Uterus (tissue), 4 donors: ENCODE measurements around the gene DCAF5. TPM values are rescaled to one million over a fixed set of nuclear protein-coding genes. Genes with fewer than 3 reads are reported as not detected.

Source experiments
- DNase-seq, 2 donors: peaks; one replicate each; pipeline ENCODE4 v3.0.0-alpha.2; 2019 to 2020
- H3K27ac ChIP-seq, 2 donors: fragments of 200-600 bp; sonication (generic); 1 replicate in 1 of 2; 2 replicates in 1 of 2; pipeline ENCODE4 v1.5.1; 2016 to 2018
- H3K27me3 ChIP-seq, 2 donors: fragments of 200-600 bp; sonication (generic); one replicate each; pipeline ENCODE4 v1.5.1; 2018 to 2019; ENCODE audit warnings: control low read depth in 1 of 2
- H3K36me3 ChIP-seq, 2 donors: fragments of 200-600 bp; sonication (generic); one replicate each; pipeline ENCODE4 v1.5.1; 2019; ENCODE audit warnings: control low read depth in 1 of 2
- H3K4me1 ChIP-seq, 2 donors: fragments of 200-600 bp; sonication (generic); one replicate each; pipeline ENCODE4 v1.5.1; 2018 to 2019; ENCODE audit warnings: control low read depth in 1 of 2
- H3K4me3 ChIP-seq, 2 donors: fragments of 200-600 bp; sonication (generic); 1 replicate in 1 of 2; 2 replicates in 1 of 2; pipeline ENCODE4 v1.5.1; 2018 to 2019; ENCODE audit warnings: mild to moderate bottlenecking in 1 of 2
- H3K9me3 ChIP-seq, 2 donors: fragments of 200-600 bp; sonication (generic); one replicate each; pipeline ENCODE4 v1.5.1; 2019; ENCODE audit warnings: control low read depth in 1 of 2
- POLR2A ChIP-seq, 2 donors: fragments of 450-650 bp; IDR thresholded peaks; one replicate each; pipeline ENCODE4 v1.6.1; 2016; ENCODE audit warnings: antibody characterized with exemption in 2 of 2, mild to moderate bottlenecking in 1 of 2, moderate library complexity in 1 of 2
- intact Hi-C: fragments of 100-400 bp; cut with DNase I; formaldehyde crosslinking; loops from one replicate; pipeline ENCODE4 v1.15.1; 2023; ENCODE audit warnings: low total_unique reads
- total RNA-seq, 4 donors: library from RNA; depleted of rRNA in 3 of 4; stranded (reverse); fragments of >200 nt in 3 of 4; gene quantifications; one replicate each; pipeline versions ENCODE4 v1.1.0 to v1.2.4, GENCODE V29; 2014 to 2023
- TF ChIP-seq, protein P1 (sequence below), 4 experiments: fragments of 200-600 bp in 2 of 4; fragments of 450-650 bp in 2 of 4; sonication (generic) in 2 of 4; IDR thresholded peaks; one replicate each; pipeline ENCODE4 v1.5.1; 2016 to 2019; ENCODE audit warnings: antibody characterized with exemption in 4 of 4, mild to moderate bottlenecking in 2 of 4, moderate library complexity in 1 of 4
- donor health status: DM: yes; HTN: yes; CAD: no.

DCAF5 gene
- total RNA-seq, 4 donors from 2014 or later, result 32.2 to 68.5 (median 60.0) TPM

DNA sequence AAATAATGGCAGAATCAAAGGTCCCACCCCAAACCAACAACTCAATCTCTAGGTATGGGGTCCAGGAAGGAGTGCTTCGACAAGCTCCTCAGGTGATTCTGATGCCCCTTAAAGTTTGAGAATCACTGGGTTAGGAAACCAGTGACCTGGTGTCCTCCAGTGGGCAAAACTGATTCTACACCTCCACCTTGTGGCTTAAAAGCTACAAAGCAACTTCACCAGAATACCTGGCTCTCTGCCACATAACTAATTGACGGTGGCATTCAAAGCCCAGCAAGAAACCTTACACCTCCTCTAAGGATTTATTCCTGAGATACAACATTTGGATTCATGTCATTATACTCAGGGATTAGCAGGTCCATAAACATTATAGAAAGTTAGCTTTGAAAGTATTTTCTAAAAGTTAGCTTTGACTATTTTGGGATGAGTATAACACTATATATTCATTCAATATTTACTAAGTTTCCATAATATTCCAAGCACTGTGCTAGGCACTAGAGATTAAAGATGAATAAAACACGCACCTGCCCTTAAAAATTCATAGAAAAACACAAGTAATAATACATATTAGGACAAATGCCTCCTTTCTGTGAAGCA, 45.4 kb downstream of the DCAF5 start:
- TF ChIP-seq, protein P1, sequence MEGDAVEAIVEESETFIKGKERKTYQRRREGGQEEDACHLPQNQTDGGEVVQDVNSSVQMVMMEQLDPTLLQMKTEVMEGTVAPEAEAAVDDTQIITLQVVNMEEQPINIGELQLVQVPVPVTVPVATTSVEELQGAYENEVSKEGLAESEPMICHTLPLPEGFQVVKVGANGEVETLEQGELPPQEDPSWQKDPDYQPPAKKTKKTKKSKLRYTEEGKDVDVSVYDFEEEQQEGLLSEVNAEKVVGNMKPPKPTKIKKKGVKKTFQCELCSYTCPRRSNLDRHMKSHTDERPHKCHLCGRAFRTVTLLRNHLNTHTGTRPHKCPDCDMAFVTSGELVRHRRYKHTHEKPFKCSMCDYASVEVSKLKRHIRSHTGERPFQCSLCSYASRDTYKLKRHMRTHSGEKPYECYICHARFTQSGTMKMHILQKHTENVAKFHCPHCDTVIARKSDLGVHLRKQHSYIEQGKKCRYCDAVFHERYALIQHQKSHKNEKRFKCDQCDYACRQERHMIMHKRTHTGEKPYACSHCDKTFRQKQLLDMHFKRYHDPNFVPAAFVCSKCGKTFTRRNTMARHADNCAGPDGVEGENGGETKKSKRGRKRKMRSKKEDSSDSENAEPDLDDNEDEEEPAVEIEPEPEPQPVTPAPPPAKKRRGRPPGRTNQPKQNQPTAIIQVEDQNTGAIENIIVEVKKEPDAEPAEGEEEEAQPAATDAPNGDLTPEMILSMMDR (IDR thresholded peaks at IDR 0.05), result peak; percentile 52 to 90 (median 70)
- TF ChIP-seq POLR2A (IDR thresholded peaks at IDR 0.05), result no peak
- no peak overlapping the region for H3K4me3 ChIP-seq
- no peaks in the 10 kb centered on the region for H3K36me3 ChIP-seq
- no peaks in the 10 kb centered on the region for H3K9me3 ChIP-seq
- no peak overlapping the region for H3K27ac ChIP-seq
- no peaks in the 10 kb centered on the region for H3K4me1 ChIP-seq
- no peaks in the 10 kb centered on the region for H3K27me3 ChIP-seq
- intact Hi-C loops, result loop anchor here (5.0 to 10.0 kb wide), 2 partner anchors 195 to 243 kb away; no protein-coding TSS in a partner anchor
- DNase-seq, result peak; percentile 30 to 56

DNA sequence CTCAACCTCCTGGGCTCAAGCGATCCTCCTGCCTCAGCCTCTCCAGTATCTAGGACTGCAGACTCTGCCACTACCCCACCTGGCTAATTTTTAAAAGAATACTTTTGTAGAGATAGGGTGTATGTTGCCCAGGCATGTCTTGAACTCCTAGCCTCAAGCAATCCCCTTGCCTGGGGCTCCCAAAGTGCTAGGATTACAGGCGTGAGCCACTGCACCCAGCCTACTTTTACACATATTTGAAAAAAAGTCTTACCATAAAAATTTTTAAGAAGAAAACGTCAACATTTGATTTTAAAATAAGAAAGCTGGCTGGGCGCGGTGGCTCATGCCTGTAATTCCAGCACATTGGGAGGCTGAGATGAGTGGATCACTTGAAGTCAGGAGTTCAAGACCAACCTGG, 46.5 kb downstream of the DCAF5 start:
- DNase-seq, result no peak
- Histone ChIP-seq H3K4me1 (no peaks in the 10 kb centered on the region), H3K9me3 (no peaks in the 10 kb centered on the region), H3K36me3 (no peaks in the 10 kb centered on the region), H3K27ac (no peak overlapping the region), H3K27me3 (no peaks in the 10 kb centered on the region), H3K4me3 (no peak overlapping the region)
- intact Hi-C loops, result loop anchor here (5.0 to 10.0 kb wide), 2 partner anchors 194 to 242 kb away; no protein-coding TSS in a partner anchor
- TF ChIP-seq, protein P1 (IDR thresholded peaks at IDR 0.05), result no peak
- no peak for TF ChIP-seq POLR2A (IDR thresholded peaks at IDR 0.05)

DNA sequence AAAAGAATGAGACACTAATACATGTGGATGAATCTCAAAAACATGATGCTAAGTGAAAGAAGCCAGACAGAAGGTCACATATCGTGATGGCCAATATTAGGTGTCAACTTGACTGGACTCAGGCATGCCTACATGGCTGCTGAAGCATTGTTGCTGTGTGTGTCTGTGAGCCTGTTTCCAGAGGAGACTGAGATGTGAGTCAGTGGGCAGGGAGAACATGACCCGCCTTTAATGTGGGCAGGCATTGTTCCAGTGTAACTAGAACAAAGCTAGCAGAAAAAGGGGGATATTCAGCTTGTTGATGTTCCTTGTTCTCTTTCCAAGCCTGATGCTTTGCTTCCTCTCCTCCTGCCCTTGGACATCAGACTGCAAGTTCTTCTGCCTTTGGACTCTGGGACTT, 47.6 kb downstream of the DCAF5 start:
- H3K4me3 ChIP-seq, result no peak overlapping the region
- intact Hi-C loops, result loop anchor here (5.0 to 10.0 kb wide), 2 partner anchors 193 to 241 kb away; no protein-coding TSS in a partner anchor
- no peaks in the 10 kb centered on the region for H3K36me3 ChIP-seq
- H3K27ac ChIP-seq, result no peak overlapping the region
- no peaks in the 10 kb centered on the region for H3K4me1 ChIP-seq
- no peaks in the 10 kb centered on the region for H3K27me3 ChIP-seq
- DNase-seq, result no peak
- H3K9me3 ChIP-seq, result no peaks in the 10 kb centered on the region
- TF ChIP-seq, protein P1 (IDR thresholded peaks at IDR 0.05), result no peak
- no peak for TF ChIP-seq POLR2A (IDR thresholded peaks at IDR 0.05)

DNA sequence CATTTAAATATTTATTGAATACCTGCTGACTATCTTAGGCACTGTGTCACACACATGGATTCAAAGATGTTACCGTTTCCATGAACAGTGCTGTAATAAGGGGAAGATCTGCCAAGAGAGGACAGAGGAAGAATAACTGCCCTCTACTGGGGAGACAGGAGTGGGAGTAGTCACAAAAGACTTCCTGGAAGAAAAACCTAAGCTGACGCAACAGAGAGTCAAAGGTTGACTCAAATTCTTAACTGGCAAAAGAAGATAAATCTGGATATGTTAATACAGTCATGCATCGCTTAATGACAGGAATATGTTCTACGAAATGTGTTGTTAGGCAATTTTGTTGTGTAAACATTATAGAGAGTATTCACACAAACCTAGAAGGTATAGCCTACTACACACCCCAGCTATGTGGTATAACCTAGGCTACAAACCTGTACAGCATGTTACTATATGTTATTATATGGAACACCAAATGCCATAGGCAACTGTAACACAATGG, 51.5 kb downstream of the DCAF5 start:
- intact Hi-C loops, result loop anchor here (10.0 kb wide), 1 partner anchor 237 kb away; no protein-coding TSS in a partner anchor
- Histone ChIP-seq H3K4me1 (no peaks in the 10 kb centered on the region), H3K9me3 (no peaks in the 10 kb centered on the region), H3K36me3 (no peaks in the 10 kb centered on the region), H3K4me3 (no peak overlapping the region), H3K27me3 (no peaks in the 10 kb centered on the region), H3K27ac (peak overlapping the region; percentile 30 to 37)
- TF ChIP-seq, protein P1 (IDR thresholded peaks at IDR 0.05), result peak; percentile 50 to 68 (median 66)
- TF ChIP-seq POLR2A (IDR thresholded peaks at IDR 0.05), result no peak
- peak; percentile 26 to 59 for DNase-seq

DNA sequence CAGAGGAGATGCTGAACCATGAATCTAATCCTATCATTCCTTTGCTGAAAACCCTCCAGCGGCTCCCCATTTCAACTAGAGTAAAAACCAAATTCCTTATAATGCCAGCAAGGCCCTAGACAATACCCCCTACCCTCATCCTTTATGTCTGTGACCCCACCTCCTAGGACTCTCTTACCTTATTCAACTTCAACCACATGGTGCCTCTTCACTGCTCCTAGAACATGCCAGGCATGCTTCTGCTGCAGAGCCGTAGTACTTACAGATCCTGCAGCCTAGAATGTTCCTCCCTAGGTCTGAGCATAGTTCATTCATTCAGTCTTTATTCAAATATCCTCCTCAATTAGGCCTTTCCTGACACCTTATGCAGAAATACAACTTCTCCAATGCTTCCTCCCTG, 54.9 kb downstream of the DCAF5 start:
- TF ChIP-seq POLR2A (IDR thresholded peaks at IDR 0.05), result no peak
- TF ChIP-seq, protein P1 (IDR thresholded peaks at IDR 0.05), result no peak
- no peaks in the 10 kb centered on the region for H3K4me1 ChIP-seq
- H3K9me3 ChIP-seq, result no peaks in the 10 kb centered on the region
- peak overlapping the region in 1 of 2 donors; percentile 68 for H3K27ac ChIP-seq
- no peaks in the 10 kb centered on the region for H3K36me3 ChIP-seq
- no peak overlapping the region for H3K4me3 ChIP-seq
- DNase-seq, result no peak
- no peaks in the 10 kb centered on the region for H3K27me3 ChIP-seq
- intact Hi-C loops, result no loop called here
